ENCODE data around the gene PUS10.

PUS10 gene

DNA sequence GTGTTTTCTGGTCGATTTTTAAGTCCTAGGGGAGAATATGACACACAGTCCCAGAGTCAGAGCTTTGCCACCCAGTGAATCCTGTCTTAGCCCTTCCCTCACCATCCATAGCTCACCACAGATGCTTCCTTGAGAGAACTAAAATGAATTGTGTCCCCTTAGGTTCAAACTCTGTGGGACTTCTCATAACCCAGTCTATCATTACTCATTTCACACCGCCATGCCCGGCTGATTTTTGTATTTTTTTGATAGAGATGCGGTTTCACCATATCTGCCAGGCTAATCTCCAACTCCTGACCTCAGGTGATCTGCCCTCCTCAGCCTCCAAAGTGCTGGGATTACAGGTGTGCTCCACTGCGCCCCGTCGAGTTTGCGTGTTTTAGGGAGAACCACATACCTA lies 69.9 kb downstream of the PUS10 start:
- Histone ChIP-seq H3K18ac (ENCODE audit: low read length) (no peak overlapping the region), H3K4me3 (ENCODE audit: low read length) (no peak overlapping the region), H3K4me1 (ENCODE audit: control insufficient read depth, low read depth, low read length) (no peaks in the 10 kb centered on the region), H2BK5ac (ENCODE audit: low read length) (no peak overlapping the region), H2AK5ac (ENCODE audit: low read length) (no peak overlapping the region), H3K27me3 (ENCODE audit: insufficient read depth, low read length, poor library complexity) (no peaks in the 10 kb centered on the region), H3K79me2 (ENCODE audit: control insufficient read depth, insufficient read depth, low read length) (no peaks in the 10 kb centered on the region), H3K56ac (ENCODE audit: low read length) (no peak overlapping the region), H3K36me3 (ENCODE audit: control insufficient read depth, insufficient read depth, low read length) (no peaks in the 10 kb centered on the region), H3K4ac (ENCODE audit: low read depth, low read length) (no peak overlapping the region), H2BK120ac (ENCODE audit: low read depth, low read length) (no peak overlapping the region), H2BK15ac (replicated peaks; ENCODE audit: low read depth) (no peak overlapping the region), H3K4me2 (ENCODE audit: low read length) (no peak overlapping the region), H3K27ac (ENCODE audit: low read depth, low read length) (no peak overlapping the region), H3K23ac (ENCODE audit: low read length) (no peak overlapping the region), H4K8ac (ENCODE audit: low read depth, low read length) (no peak overlapping the region), H4K5ac (ENCODE audit: low read length) (no peak overlapping the region), H3K79me1 (ENCODE audit: low read length) (no peaks in the 10 kb centered on the region), H3K9ac (ENCODE audit: low read length) (no peak overlapping the region)
- no CpG with 5 or more reads among the region's 8 CpGs for WGBS (ENCODE audit: extremely low coverage, insufficient coverage, low lambda C conversion rate)
- no peak for DNase-seq

DNA sequence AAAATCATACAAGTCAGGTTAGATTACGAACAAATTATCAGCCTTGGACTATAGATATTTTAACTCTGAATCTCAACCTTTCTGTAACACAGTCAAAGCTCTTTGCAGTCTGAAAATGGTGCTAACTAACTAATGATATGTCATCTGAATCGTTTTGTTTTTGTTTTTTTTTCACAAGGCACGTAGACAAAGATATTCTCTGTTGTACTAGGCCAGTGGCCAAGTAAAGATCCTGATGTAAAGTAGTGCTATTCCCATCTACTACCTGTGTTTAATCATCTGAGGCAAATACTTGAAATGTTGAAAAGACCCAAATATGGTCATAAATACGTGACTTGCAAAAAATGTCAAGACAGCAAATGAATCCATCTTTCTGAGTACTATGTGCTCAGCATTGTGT lies 71.0 kb downstream of the PUS10 start:
- Histone ChIP-seq H4K8ac (ENCODE audit: low read depth, low read length) (no peak overlapping the region), H2BK15ac (replicated peaks; ENCODE audit: low read depth) (no peak overlapping the region), H3K79me1 (ENCODE audit: low read length) (no peaks in the 10 kb centered on the region), H3K36me3 (ENCODE audit: control insufficient read depth, insufficient read depth, low read length) (no peaks in the 10 kb centered on the region), H3K4me1 (ENCODE audit: control insufficient read depth, low read depth, low read length) (no peaks in the 10 kb centered on the region), H2BK5ac (ENCODE audit: low read length) (no peak overlapping the region), H2AK5ac (ENCODE audit: low read length) (no peak overlapping the region), H3K79me2 (ENCODE audit: control insufficient read depth, insufficient read depth, low read length) (no peaks in the 10 kb centered on the region), H3K18ac (ENCODE audit: low read length) (no peak overlapping the region), H3K4me3 (ENCODE audit: low read length) (no peak overlapping the region), H3K9ac (ENCODE audit: low read length) (no peak overlapping the region), H3K4me2 (ENCODE audit: low read length) (no peak overlapping the region), H3K4ac (ENCODE audit: low read depth, low read length) (no peak overlapping the region), H3K56ac (ENCODE audit: low read length) (no peak overlapping the region), H2BK120ac (ENCODE audit: low read depth, low read length) (no peak overlapping the region), H3K23ac (ENCODE audit: low read length) (no peak overlapping the region), H3K27ac (ENCODE audit: low read depth, low read length) (no peak overlapping the region), H4K5ac (ENCODE audit: low read length) (no peak overlapping the region), H3K27me3 (ENCODE audit: insufficient read depth, low read length, poor library complexity) (no peaks in the 10 kb centered on the region)
- no CpG with 5 or more reads among the region's 4 CpGs for WGBS (ENCODE audit: extremely low coverage, insufficient coverage, low lambda C conversion rate)
- no peak for DNase-seq

DNA sequence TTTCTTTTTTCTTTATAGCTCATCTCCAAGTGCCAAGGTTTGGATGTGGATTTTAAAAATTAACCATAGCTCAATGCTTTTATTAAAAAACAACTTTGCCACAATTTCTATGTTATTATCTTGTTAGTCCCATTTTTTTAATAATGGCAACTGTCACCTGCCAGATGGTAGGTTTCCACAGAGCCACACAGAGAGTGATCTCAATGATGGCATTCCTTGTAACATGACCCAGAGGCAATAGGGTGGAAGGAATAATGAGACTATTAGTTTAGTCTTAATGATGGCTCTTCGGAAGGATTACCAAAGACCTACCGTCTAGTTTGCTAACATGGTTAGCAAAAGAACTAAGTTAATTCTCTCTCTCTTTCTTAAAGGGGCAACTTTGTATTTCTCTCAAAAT lies 72.7 kb downstream of the PUS10 start:
- no peak overlapping the region for H2BK15ac ChIP-seq (replicated peaks; ENCODE audit: low read depth)
- H3K9ac ChIP-seq (ENCODE audit: low read length): no peak overlapping the region
- no peak overlapping the region for H2BK120ac ChIP-seq (ENCODE audit: low read depth, low read length)
- no peak overlapping the region for H3K4ac ChIP-seq (ENCODE audit: low read depth, low read length)
- H3K4me1 ChIP-seq (ENCODE audit: control insufficient read depth, low read depth, low read length): no peaks in the 10 kb centered on the region
- H3K27me3 ChIP-seq (ENCODE audit: insufficient read depth, low read length, poor library complexity): no peaks in the 10 kb centered on the region
- H3K4me3 ChIP-seq (ENCODE audit: low read length): no peak overlapping the region
- H2AK5ac ChIP-seq (ENCODE audit: low read length): no peak overlapping the region
- no peak overlapping the region for H3K27ac ChIP-seq (ENCODE audit: low read depth, low read length)
- no peak overlapping the region for H3K23ac ChIP-seq (ENCODE audit: low read length)
- WGBS (ENCODE audit: extremely low coverage, insufficient coverage, low lambda C conversion rate): no CpG with 5 or more reads among the region's 2 CpGs
- no peak for DNase-seq
- H3K36me3 ChIP-seq (ENCODE audit: control insufficient read depth, insufficient read depth, low read length): no peaks in the 10 kb centered on the region
- no peak overlapping the region for H3K18ac ChIP-seq (ENCODE audit: low read length)
- H3K4me2 ChIP-seq (ENCODE audit: low read length): no peak overlapping the region
- H2BK5ac ChIP-seq (ENCODE audit: low read length): no peak overlapping the region
- no peaks in the 10 kb centered on the region for H3K79me2 ChIP-seq (ENCODE audit: control insufficient read depth, insufficient read depth, low read length)
- H3K56ac ChIP-seq (ENCODE audit: low read length): no peak overlapping the region
- no peaks in the 10 kb centered on the region for H3K79me1 ChIP-seq (ENCODE audit: low read length)
- no peak overlapping the region for H4K5ac ChIP-seq (ENCODE audit: low read length)
- H4K8ac ChIP-seq (ENCODE audit: low read depth, low read length): no peak overlapping the region

DNA sequence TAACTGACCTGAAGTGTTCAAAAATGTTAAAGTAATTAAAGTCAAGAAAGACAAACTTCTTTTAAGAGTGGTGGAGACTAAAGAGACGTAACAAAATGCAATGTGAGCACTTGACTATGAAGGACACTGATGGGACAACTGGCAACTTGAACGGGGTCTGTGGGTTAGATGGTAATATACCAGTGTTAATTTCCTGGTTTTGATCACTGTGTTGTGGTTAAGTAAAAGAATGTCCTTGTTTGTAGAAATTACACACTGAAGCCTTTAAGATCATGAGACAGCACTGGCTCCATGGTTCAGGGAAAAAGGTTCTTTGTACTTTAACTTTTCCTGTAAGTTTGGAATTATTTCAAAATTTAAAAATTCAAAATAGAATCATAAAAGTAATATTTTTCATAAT lies 78.4 kb downstream of the PUS10 start:
- Histone ChIP-seq H3K79me2 (ENCODE audit: control insufficient read depth, insufficient read depth, low read length) (no peaks in the 10 kb centered on the region), H3K4ac (ENCODE audit: low read depth, low read length) (no peak overlapping the region), H3K18ac (ENCODE audit: low read length) (no peak overlapping the region), H3K4me3 (ENCODE audit: low read length) (no peak overlapping the region), H3K27me3 (ENCODE audit: insufficient read depth, low read length, poor library complexity) (no peaks in the 10 kb centered on the region), H3K9ac (ENCODE audit: low read length) (no peak overlapping the region), H3K79me1 (ENCODE audit: low read length) (no peaks in the 10 kb centered on the region), H4K5ac (ENCODE audit: low read length) (no peak overlapping the region), H2AK5ac (ENCODE audit: low read length) (no peak overlapping the region), H3K27ac (ENCODE audit: low read depth, low read length) (no peak overlapping the region), H3K36me3 (ENCODE audit: control insufficient read depth, insufficient read depth, low read length) (no peaks in the 10 kb centered on the region), H2BK5ac (ENCODE audit: low read length) (no peak overlapping the region), H3K4me1 (ENCODE audit: control insufficient read depth, low read depth, low read length) (no peaks in the 10 kb centered on the region), H3K23ac (ENCODE audit: low read length) (no peak overlapping the region), H3K56ac (ENCODE audit: low read length) (no peak overlapping the region), H2BK15ac (replicated peaks; ENCODE audit: low read depth) (no peak overlapping the region), H2BK120ac (ENCODE audit: low read depth, low read length) (no peak overlapping the region), H4K8ac (ENCODE audit: low read depth, low read length) (no peak overlapping the region), H3K4me2 (ENCODE audit: low read length) (no peak overlapping the region)
- no CpG with 5 or more reads among the region's 2 CpGs for WGBS (ENCODE audit: extremely low coverage, insufficient coverage, low lambda C conversion rate)
- no peak for DNase-seq

DNA sequence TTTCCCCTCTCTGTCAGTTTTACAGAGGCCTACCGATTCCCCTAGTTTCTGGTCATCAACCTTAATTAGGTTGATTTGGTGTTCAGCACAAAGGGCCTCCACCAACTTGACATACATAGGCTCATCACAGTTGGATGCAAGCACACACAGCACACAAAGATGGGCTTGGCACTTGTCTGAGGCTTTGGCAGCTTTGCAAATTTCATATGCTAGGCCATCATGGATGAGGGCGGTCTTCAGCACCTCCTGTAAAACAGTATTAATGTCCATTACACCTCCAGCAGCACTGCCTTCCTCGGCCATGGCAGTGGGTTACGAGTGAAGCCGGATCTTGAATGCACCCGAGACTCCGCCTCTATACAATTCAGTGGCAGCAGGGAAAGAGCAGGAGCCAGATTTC lies 79.8 kb downstream of the PUS10 start:
- no peak overlapping the region for H2AK5ac ChIP-seq (ENCODE audit: low read length)
- H3K27ac ChIP-seq (ENCODE audit: low read depth, low read length): no peak overlapping the region
- no peaks in the 10 kb centered on the region for H3K79me2 ChIP-seq (ENCODE audit: control insufficient read depth, insufficient read depth, low read length)
- no peak overlapping the region for H3K23ac ChIP-seq (ENCODE audit: low read length)
- no peaks in the 10 kb centered on the region for H3K79me1 ChIP-seq (ENCODE audit: low read length)
- no peak overlapping the region for H3K56ac ChIP-seq (ENCODE audit: low read length)
- H4K5ac ChIP-seq (ENCODE audit: low read length): no peak overlapping the region
- no peak overlapping the region for H3K4ac ChIP-seq (ENCODE audit: low read depth, low read length)
- H3K4me1 ChIP-seq (ENCODE audit: control insufficient read depth, low read depth, low read length): no peaks in the 10 kb centered on the region
- DNase-seq: no peak
- no peak overlapping the region for H2BK5ac ChIP-seq (ENCODE audit: low read length)
- no peak overlapping the region for H3K9ac ChIP-seq (ENCODE audit: low read length)
- no peak overlapping the region for H2BK15ac ChIP-seq (replicated peaks; ENCODE audit: low read depth)
- no peak overlapping the region for H4K8ac ChIP-seq (ENCODE audit: low read depth, low read length)
- no peak overlapping the region for H3K18ac ChIP-seq (ENCODE audit: low read length)
- WGBS (ENCODE audit: extremely low coverage, insufficient coverage, low lambda C conversion rate): no CpG with 5 or more reads among the region's 7 CpGs
- no peak overlapping the region for H3K4me2 ChIP-seq (ENCODE audit: low read length)
- no peaks in the 10 kb centered on the region for H3K27me3 ChIP-seq (ENCODE audit: insufficient read depth, low read length, poor library complexity)
- no peaks in the 10 kb centered on the region for H3K36me3 ChIP-seq (ENCODE audit: control insufficient read depth, insufficient read depth, low read length)
- no peak overlapping the region for H2BK120ac ChIP-seq (ENCODE audit: low read depth, low read length)
- H3K4me3 ChIP-seq (ENCODE audit: low read length): no peak overlapping the region

DNA sequence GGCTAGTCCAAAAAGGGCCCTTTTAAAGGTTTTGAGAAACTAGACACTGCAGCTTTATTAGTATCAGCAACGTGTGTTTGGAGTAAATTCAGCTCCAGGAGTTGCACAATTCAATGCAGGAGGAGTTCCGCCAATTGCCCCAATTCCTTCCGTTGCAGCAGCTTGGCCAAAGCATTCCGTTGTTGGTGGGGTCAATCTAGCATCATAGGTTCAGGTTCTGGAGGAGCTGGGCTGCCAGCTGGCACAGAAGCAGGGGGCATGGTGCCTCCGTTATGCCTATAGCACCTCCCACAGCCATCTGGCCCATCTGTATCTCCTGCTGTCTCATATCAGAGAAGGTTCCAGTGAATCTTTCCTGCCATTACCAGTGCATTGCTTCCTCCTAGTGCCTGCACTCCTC lies 81.3 kb downstream of the PUS10 start:
- WGBS (ENCODE audit: extremely low coverage, insufficient coverage, low lambda C conversion rate): no CpG with 5 or more reads among the region's 5 CpGs
- H2BK5ac ChIP-seq (ENCODE audit: low read length): no peak overlapping the region
- no peak overlapping the region for H3K4me2 ChIP-seq (ENCODE audit: low read length)
- no peaks in the 10 kb centered on the region for H3K27me3 ChIP-seq (ENCODE audit: insufficient read depth, low read length, poor library complexity)
- no peak overlapping the region for H3K56ac ChIP-seq (ENCODE audit: low read length)
- no peak overlapping the region for H3K4ac ChIP-seq (ENCODE audit: low read depth, low read length)
- H2BK120ac ChIP-seq (ENCODE audit: low read depth, low read length): no peak overlapping the region
- no peak for DNase-seq
- no peak overlapping the region for H3K18ac ChIP-seq (ENCODE audit: low read length)
- no peak overlapping the region for H4K5ac ChIP-seq (ENCODE audit: low read length)
- H3K23ac ChIP-seq (ENCODE audit: low read length): no peak overlapping the region
- no peak overlapping the region for H4K8ac ChIP-seq (ENCODE audit: low read depth, low read length)
- H3K4me3 ChIP-seq (ENCODE audit: low read length): no peak overlapping the region
- no peaks in the 10 kb centered on the region for H3K4me1 ChIP-seq (ENCODE audit: control insufficient read depth, low read depth, low read length)
- no peak overlapping the region for H3K9ac ChIP-seq (ENCODE audit: low read length)
- H2BK15ac ChIP-seq (replicated peaks; ENCODE audit: low read depth): no peak overlapping the region
- no peak overlapping the region for H2AK5ac ChIP-seq (ENCODE audit: low read length)
- no peaks in the 10 kb centered on the region for H3K36me3 ChIP-seq (ENCODE audit: control insufficient read depth, insufficient read depth, low read length)
- H3K79me1 ChIP-seq (ENCODE audit: low read length): no peaks in the 10 kb centered on the region
- H3K27ac ChIP-seq (ENCODE audit: low read depth, low read length): no peak overlapping the region
- no peaks in the 10 kb centered on the region for H3K79me2 ChIP-seq (ENCODE audit: control insufficient read depth, insufficient read depth, low read length)
